Fibroblast of mammary gland (primary cell): ENCODE measurements around the gene SCAP.
"Not testable (repeated sequence)": the region's sequence is repeated elsewhere in the genome, so short reads cannot be mapped to it uniquely, and the experiment has no call there.

Experiments used
- DNase-seq: peaks from one replicate; pipeline ENCODE4 v3.0.0-alpha.2; 2010; ENCODE audit warnings: low read depth
- H3K4me3 ChIP-seq: 2 replicates; pipeline ENCODE4 v1.5.1; 2011; ENCODE audit warnings: low read depth, mild to moderate bottlenecking, low read length, moderate library complexity; ENCODE audit not compliant: control insufficient read depth
- CTCF ChIP-seq: conservative IDR thresholded peaks from 2 replicates; pipeline ENCODE4 v1.5.1; 2011; ENCODE audit warnings: low read depth, low read length, inconsistent platforms; ENCODE audit not compliant: control insufficient read depth, insufficient read depth

Gene SCAP

GRCh38 chr3:47515100-47515499 is 39.4 kb upstream of the SCAP start:
- DNase-seq: no peak
- TF ChIP-seq CTCF: no peak
- H3K4me3 ChIP-seq: no peak overlapping the region

- TF ChIP-seq CTCF: peak; percentile 15
- DNase-seq: peak; percentile 94
- peak within 1 kb of the TSS; percentile 86 for H3K4me3 ChIP-seq
Observed at GRCh38 chr3:47513125-47513929, 37.6 kb upstream of the SCAP start, which contains the start of gene ELP6. Gene ELP6 (minus strand): TSS chr3:47513712. CDS start chr3:47513590, 122 bp downstream.

GRCh38 chr3:47512416-47513124 is 36.8 kb upstream of the SCAP start:
- DNase-seq: peak; percentile 25
- no peak for TF ChIP-seq CTCF

GRCh38 chr3:47505267-47505666 is 29.5 kb upstream of the SCAP start:
- H3K4me3 ChIP-seq, DNase-seq: not testable (repeated sequence)

More at GRCh38 chr3:47512416-47513124, 36.8 kb upstream of the SCAP start:
- H3K4me3 ChIP-seq: peak overlapping the region; percentile 86

GRCh38 chr3:47504113-47504512 is 28.4 kb upstream of the SCAP start:
- H3K4me3 ChIP-seq: no peak overlapping the region
- DNase-seq: no peak
- no peak for TF ChIP-seq CTCF

GRCh38 chr3:47503033-47503432 is 27.3 kb upstream of the SCAP start:
- TF ChIP-seq CTCF: no peak
- no peak for DNase-seq
- H3K4me3 ChIP-seq: no peak overlapping the region

GRCh38 chr3:47496892-47497291 is 21.2 kb upstream of the SCAP start:
- TF ChIP-seq CTCF: no peak
- DNase-seq: no peak
- no peak overlapping the region for H3K4me3 ChIP-seq
